Measurements from ENCODE around the gene SAMD4B. TPM values are rescaled to one million over a fixed set of nuclear protein-coding genes. Genes with fewer than 3 reads are reported as not detected.
A peak's percentile ranks its signal among the peaks of the same experiment; 100 is the strongest.

Gene SAMD4B
- total and polyA plus RNA-seq, 9 of the 15 experiments (the other 6 are each of a cell fraction or from before 2014, with no cell fraction given), result 3.4 to 90.5 (median 38.0) TPM

- TF ChIP-seq ZBTB5 (IDR thresholded peaks at IDR 0.05) (no peak; the same call in 1 of the 2 replicates), EP400 (IDR thresholded peaks at IDR 0.05) (peak; percentile 84), MCM5 (IDR thresholded peaks at IDR 0.05; ENCODE audit: low read depth) (no peak), ERF (CRISPR knock-in tag; IDR thresholded peaks at IDR 0.05) (peak; percentile 89; the same call in 1 of the 2 replicates), DPF2 (IDR thresholded peaks at IDR 0.05) (peak; percentile 49), ARHGAP35 (IDR thresholded peaks at IDR 0.05; ENCODE audit: partially characterized antibody) (no peak), ZNF134 (CRISPR knock-in tag; conservative IDR thresholded peaks at IDR 0.05) (no peak), ZNF239 (CRISPR knock-in tag; IDR thresholded peaks at IDR 0.05) (peak; percentile 24; the same call in 1 of the 2 replicates), IFI16 (CRISPR knock-in tag; IDR thresholded peaks at IDR 0.05) (no peak), HINFP (tag; conservative IDR thresholded peaks at IDR 0.05; ENCODE audit: low read depth) (peak; percentile 55; the same call in 1 of the 2 replicates), ZNF707 (CRISPR knock-in tag; conservative IDR thresholded peaks at IDR 0.05) (no peak), CAMTA2 (CRISPR knock-in tag; conservative IDR thresholded peaks at IDR 0.05) (0 out of 2 replicates have a peak, but pooled peaks have one; percentile 59), TEAD4 (IDR thresholded peaks at IDR 0.05; ENCODE audit: low read length) (peak; percentile 76), TEAD4 (CRISPR knock-in tag; IDR thresholded peaks at IDR 0.05; ENCODE audit: borderline replicate concordance) (no peak), TCF3 (CRISPR knock-in tag; IDR thresholded peaks at IDR 0.05) (0 out of 2 replicates have a peak, but pooled peaks have one; percentile 8), EZH2 (IDR thresholded peaks at IDR 0.05; ENCODE audit: borderline replicate concordance, low read depth, low read length) (no peak), POU5F1 (IDR thresholded peaks at IDR 0.05; ENCODE audit: borderline replicate concordance, low read depth, low read length, partially characterized antibody) (no peak), CREB3 (tag; conservative IDR thresholded peaks at IDR 0.05; ENCODE audit: low read depth) (no peak), ZNF740 (CRISPR knock-in tag; IDR thresholded peaks at IDR 0.05) (peak; percentile 4; the same call in 1 of the 2 replicates), ZNF740 (tag; IDR thresholded peaks at IDR 0.05) (peak in 1 of 2 experiments; percentile 79; a peak in 1 of 4 replicates), ZNF280A (IDR thresholded peaks at IDR 0.05; ENCODE audit: low read depth, partially characterized antibody) (no peak)
These were observed 70.1 kb downstream of the SAMD4B start, which contains the start of gene PLEKHG2 (continued) for GRCh38 chr19:39412100-39412866.

All from K562 (cell line).